Right lobe of liver (tissue), 6 donors: ENCODE measurements around the gene ZNF761. TPM values are rescaled to one million over a fixed set of nuclear protein-coding genes. Genes with fewer than 3 reads are reported as not detected.
"Not testable (repeated sequence)": the region's sequence is repeated elsewhere in the genome, so short reads cannot be mapped to it uniquely, and the experiment has no call there.

Experiments
- ATAC-seq, 4 donors: fragments of 200-7000 bp; cut with Tn5 transposase; one replicate each; pipeline ENCODE4 v1.9.1; 2020; ENCODE audit warnings: mild to moderate bottlenecking in 4 of 4, moderate library complexity in 4 of 4
- DNase-seq, 3 donors: peaks; one replicate each; pipeline ENCODE4 v3.0.0-alpha.2; 2020
- H3K27ac ChIP-seq, 3 donors: fragments of 200-600 bp; one replicate each; pipeline ENCODE4 v1.8.0; 2022
- H3K27me3 ChIP-seq, 2 donors: fragments of 200-600 bp; one replicate each; pipeline ENCODE4 v1.8.0; 2022
- H3K36me3 ChIP-seq, 4 donors: fragments of 200-600 bp; sonication (generic) in 1 of 4; one replicate each; pipeline versions ENCODE4 v1.5.1 to v1.8.0; 2017 to 2022; ENCODE audit warnings: control low read depth in 1 of 4
- H3K4me1 ChIP-seq, 4 donors: fragments of 200-600 bp; sonication (generic) in 1 of 4; one replicate each; pipeline versions ENCODE4 v1.5.1 to v1.8.0; 2017 to 2022; ENCODE audit warnings: control low read depth in 1 of 4
- H3K4me3 ChIP-seq, 3 donors: fragments of 200-600 bp; one replicate each; pipeline ENCODE4 v1.8.0; 2022
- H3K9me3 ChIP-seq, 4 donors: fragments of 200-600 bp; sonication (generic) in 1 of 4; one replicate each; pipeline versions ENCODE4 v1.5.1 to v1.8.0; 2017 to 2022; ENCODE audit warnings: control low read depth in 1 of 4
- POLR2A ChIP-seq: fragments of 450-650 bp; IDR thresholded peaks from one replicate; pipeline ENCODE4 v1.6.1; 2017; ENCODE audit warnings: antibody characterized with exemption, mild to moderate bottlenecking
- WGBS: methylation state at CpG from one replicate; pipeline ENCODE4 v1.1.6; 2018; ENCODE audit warnings: low coverage, low lambda C conversion rate; ENCODE audit not compliant: insufficient coverage; ENCODE audit errors: missing lambda C conversion rate; 5-methylcytosine and 5-hydroxymethylcytosine counted together
- intact Hi-C, 2 donors: fragments of 100-400 bp; cut with DNase I; formaldehyde crosslinking; loops; one replicate each; pipeline versions ENCODE4 v1.11.2 to v1.14.1; 2022
- total RNA-seq, 6 experiments: library from RNA; depleted of rRNA in 2 of 6; stranded (reverse); fragments of >200 nt in 2 of 6; fragmentation: NEBNext Ultra II Directional in 3 of 6; extraction: Animal tissue kit (Norgen Biotek cat#: 25700) in 3 of 6; gene quantifications; one replicate each; pipeline versions ENCODE4 v1.1.0 to v1.2.4, GENCODE V29; 2016 to 2023
- TF ChIP-seq, protein P1 (sequence below), 4 donors: fragments of 200-600 bp in 3 of 4; fragments of 450-650 bp in 1 of 4; IDR thresholded peaks; one replicate each; pipeline versions ENCODE4 v1.5.1 to v1.8.0; 2016 to 2022; ENCODE audit warnings: antibody characterized with exemption in 4 of 4, mild to moderate bottlenecking in 2 of 4
- donor health status: DM: no; HTN: yes; CAD: no.
- donor health status: DM: no; HTN: no; CAD: no.
- donor health status: DM: no; HTN: no; CAD: no.
- donor health status: DM: no; HTN: yes; CAD: no.
- donor health status: DM: no; HTN: yes; CAD: no.

The ZNF761 gene
- total RNA-seq, 6 experiments from 2014 or later, result 2.6 to 4.2 (median 3.4) TPM

DNA sequence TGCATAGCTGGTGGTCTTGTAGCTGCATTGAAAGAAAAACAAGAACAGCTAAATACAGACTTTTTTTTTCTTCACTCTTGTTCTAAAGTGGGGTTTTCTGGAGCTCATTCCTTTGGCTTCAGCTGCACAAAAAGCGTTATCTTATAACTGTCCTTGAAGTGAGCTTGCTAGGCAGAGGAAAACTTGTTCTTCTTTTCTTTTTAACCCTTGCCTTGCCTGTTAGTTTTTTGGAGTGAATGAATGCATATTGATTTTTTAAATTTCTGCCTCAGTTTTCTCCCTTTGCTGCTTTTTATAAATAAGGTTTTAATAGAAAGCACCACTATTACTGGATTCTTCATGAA is 35.3 kb upstream of the ZNF761 start:
- no peaks in the 10 kb centered on the region for H3K27me3 ChIP-seq
- no peak overlapping the region for H3K4me3 ChIP-seq
- no peak for ATAC-seq
- DNase-seq, result no peak
- H3K9me3 ChIP-seq, result no peaks in the 10 kb centered on the region
- no peak overlapping the region for H3K27ac ChIP-seq
- TF ChIP-seq, protein P1, sequence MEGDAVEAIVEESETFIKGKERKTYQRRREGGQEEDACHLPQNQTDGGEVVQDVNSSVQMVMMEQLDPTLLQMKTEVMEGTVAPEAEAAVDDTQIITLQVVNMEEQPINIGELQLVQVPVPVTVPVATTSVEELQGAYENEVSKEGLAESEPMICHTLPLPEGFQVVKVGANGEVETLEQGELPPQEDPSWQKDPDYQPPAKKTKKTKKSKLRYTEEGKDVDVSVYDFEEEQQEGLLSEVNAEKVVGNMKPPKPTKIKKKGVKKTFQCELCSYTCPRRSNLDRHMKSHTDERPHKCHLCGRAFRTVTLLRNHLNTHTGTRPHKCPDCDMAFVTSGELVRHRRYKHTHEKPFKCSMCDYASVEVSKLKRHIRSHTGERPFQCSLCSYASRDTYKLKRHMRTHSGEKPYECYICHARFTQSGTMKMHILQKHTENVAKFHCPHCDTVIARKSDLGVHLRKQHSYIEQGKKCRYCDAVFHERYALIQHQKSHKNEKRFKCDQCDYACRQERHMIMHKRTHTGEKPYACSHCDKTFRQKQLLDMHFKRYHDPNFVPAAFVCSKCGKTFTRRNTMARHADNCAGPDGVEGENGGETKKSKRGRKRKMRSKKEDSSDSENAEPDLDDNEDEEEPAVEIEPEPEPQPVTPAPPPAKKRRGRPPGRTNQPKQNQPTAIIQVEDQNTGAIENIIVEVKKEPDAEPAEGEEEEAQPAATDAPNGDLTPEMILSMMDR (IDR thresholded peaks at IDR 0.05), result no peak
- no peak for TF ChIP-seq POLR2A
- WGBS, result 53% methylated on average over 1 of the region's 1 CpG
- H3K36me3 ChIP-seq, result peaks cover 0 to 13% (median 1%) of the 10 kb centered on the region in 4 donors
- peaks cover 0 to 7% (median 2%) of the 10 kb centered on the region in 4 donors for H3K4me1 ChIP-seq
- intact Hi-C loops, result no loop called here

DNA sequence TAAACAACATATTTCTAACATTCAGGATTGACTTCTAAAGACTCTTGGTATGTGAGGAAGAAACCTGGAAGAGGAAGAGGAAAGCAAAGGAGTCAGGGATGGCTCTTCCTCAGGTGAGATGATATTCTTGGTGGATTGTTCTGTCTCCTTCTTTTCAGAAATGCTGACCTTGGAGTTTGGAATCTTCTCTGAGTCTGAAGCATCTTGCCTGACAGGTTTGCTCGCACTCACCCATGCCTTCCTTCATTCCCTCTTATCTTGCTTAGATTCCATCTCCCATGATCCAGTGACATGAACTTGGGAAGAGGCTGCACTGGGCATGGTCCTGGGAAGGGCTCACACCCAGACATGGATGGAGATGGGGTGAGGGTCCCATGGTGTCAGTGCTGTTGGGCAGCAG is 33.9 kb upstream of the ZNF761 start:
- H3K4me3 ChIP-seq, H3K27me3 ChIP-seq, intact Hi-C loops, H3K27ac ChIP-seq, DNase-seq, H3K4me1 ChIP-seq, H3K9me3 ChIP-seq, ATAC-seq: not testable (repeated sequence)
- WGBS, result 100% methylated on average over 1 of the region's 1 CpG
- peaks cover 0 to 20% (median 6%) of the 10 kb centered on the region in 4 donors for H3K36me3 ChIP-seq

DNA sequence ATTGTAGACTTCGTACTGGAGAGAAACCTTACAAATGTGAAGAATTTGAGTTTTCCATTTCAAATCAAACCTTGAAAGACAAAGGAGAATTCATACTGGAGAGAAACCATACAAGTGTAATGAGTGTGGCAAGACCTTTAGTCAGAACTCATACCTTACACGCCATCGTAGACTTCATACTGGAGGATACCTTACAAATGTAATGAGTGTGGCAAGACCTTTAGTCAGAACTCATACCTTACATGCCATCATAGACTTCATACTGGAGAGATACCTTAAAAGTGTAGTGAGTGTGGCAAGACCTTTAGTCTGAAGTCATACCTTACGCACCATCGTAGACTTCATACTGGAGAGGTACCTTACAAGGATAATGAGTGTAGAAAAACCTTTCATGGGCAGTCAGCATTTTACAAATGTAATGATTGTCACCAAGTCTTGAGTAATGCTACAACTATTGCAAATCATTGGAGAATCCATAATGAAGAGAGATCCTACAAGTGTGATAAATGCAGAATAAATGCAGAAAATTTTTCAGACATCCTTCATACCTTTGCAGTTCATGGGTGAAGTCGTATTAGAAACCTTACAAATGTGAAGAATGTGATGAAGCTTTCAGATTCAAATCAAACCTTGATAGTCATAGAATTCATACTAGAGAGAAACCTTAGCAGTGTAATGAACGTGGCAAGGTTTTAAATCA is 22.1 kb upstream of the ZNF761 start:
- Histone ChIP-seq H3K9me3 (peaks cover 0 to 49% (median 22%) of the 10 kb centered on the region in 4 donors), H3K27me3 (no peaks in the 10 kb centered on the region), H3K27ac (no peak overlapping the region), H3K36me3 (peaks cover 0 to 21% (median 10%) of the 10 kb centered on the region in 4 donors), H3K4me1 (no peaks in the 10 kb centered on the region), H3K4me3 (no peak overlapping the region)
- WGBS, result 82% methylated on average over 7 of the region's 7 CpGs
- DNase-seq (no peak), ATAC-seq (no peak)
- intact Hi-C loops, result no loop called here
- TF ChIP-seq, protein P1 (IDR thresholded peaks at IDR 0.05), result no peak
- TF ChIP-seq POLR2A, result no peak

DNA sequence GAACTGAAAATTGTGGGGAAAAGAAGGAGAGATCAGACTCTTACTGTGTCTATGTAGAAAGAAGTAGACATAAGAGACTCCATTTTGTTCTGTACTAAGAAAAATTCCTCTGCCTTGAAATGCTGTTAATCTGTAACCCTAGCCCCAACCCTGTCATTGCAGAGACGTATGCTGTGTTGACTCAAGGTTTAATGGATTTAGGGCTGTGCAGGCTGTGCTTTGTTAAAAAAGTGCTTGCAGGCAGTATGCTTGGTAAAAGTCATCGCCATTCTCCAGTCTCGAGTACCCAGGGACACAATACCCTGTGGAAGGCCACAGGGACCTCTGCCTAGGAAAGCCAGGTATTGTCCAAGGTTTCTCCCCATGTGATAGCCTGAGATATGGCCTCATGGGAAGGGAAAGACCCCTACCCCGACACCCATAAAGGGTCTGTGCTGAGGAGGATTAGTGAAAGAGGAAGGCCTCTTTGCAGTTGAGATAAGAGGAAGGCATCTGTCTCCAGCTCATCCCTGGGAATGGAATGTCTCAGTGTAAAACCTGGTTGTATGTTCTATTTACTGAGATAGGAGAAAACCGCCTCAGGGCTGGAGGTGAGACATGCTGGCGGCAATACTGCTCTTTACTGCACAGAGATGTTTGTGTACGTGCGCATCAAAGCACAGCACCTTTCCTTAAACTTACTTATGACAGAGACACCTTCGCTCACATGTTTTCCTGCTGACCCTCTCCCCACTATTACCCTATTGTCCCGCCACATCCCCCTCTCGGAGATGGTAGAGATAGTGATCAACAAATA is 11.1 kb upstream of the ZNF761 start:
- DNase-seq, result not testable (repeated sequence)

DNA sequence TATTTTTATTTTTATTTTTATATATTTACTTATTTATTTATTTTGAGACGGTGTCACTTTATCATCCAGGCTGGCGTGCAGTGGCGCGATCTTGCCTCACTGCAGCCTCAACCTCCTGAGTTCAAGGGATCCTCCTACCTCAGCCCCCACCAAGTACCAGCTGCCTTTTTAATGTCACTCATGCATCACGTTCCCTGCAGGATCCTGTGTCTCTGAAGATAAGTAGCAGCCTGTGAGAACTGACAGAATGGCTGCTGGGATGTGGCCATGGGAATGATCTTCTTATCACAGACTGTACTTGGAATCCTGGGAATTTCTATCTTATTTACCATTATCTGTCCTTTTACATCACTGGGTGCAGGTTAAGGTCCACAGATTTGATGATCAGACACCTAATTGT is 9.2 kb upstream of the ZNF761 start:
- intact Hi-C loops, result no loop called here
- Histone ChIP-seq H3K36me3 (no peaks in the 10 kb centered on the region), H3K27me3 (no peaks in the 10 kb centered on the region), H3K4me1 (no peaks in the 10 kb centered on the region), H3K27ac (no peak overlapping the region), H3K4me3 (no peak overlapping the region), H3K9me3 (peaks cover 0 to 16% (median 0%) of the 10 kb centered on the region in 4 donors)
- no peak for ATAC-seq
- TF ChIP-seq, protein P1 (IDR thresholded peaks at IDR 0.05), result no peak
- TF ChIP-seq POLR2A, result no peak
- no peak for DNase-seq
- WGBS, result 82% methylated on average over 5 of the region's 5 CpGs

More for the DNA sequence above, 11.1 kb upstream of the ZNF761 start:
- H3K27ac ChIP-seq, H3K4me1 ChIP-seq, H3K36me3 ChIP-seq, intact Hi-C loops, H3K4me3 ChIP-seq, H3K27me3 ChIP-seq, ATAC-seq: not testable (repeated sequence)
- 54% methylated on average over 7 of the region's 11 CpGs for WGBS
- peaks cover 0 to 16% (median 0%) of the 10 kb centered on the region in 4 donors for H3K9me3 ChIP-seq

DNA sequence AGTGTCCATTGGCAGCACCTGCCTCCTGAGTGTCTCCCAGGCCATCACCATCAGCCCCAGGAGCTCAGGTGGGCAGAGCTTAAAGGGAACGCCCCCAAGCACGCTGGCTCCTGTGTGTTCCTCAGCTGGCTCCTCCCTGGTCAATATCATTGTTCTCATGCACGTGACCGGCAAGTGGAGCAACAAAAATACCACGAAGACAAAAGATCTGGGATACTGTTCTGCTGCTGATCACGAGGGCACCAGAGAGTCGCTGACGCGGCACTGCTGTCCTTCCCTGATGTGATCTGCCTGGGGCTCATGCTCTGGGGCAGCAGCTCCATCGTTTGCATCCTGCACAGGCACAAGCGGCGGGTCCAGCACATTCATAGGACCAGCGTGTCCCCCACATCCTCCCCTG is 8.7 kb upstream of the ZNF761 start:
- H3K4me1 ChIP-seq, H3K27ac ChIP-seq, DNase-seq, H3K4me3 ChIP-seq, H3K27me3 ChIP-seq, H3K36me3 ChIP-seq, intact Hi-C loops: not testable (repeated sequence)
- H3K9me3 ChIP-seq, result peaks cover 0 to 14% (median 0%) of the 10 kb centered on the region in 4 donors
- 20% methylated on average over 1 of the region's 13 CpGs for WGBS
- peak; percentile 48 to 70 (median 63) for ATAC-seq

DNA sequence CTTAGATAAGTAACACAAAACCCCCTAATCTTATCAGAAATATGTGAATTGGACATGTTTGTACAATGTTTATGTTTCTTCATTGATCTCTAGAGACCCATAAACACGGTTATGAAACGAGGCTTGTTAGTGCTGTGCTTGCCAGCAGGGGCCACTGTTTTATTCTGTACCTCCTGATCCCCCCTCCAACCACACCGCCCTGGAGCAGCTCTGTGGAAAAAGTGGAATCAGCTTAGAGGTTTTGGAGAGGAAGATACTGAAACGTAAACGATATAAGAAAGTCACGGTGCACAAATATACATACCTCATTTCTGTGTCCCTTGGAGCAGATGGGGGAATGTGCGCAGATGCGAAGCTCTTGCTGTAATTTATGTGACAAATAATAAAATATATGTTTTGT is 8.1 kb upstream of the ZNF761 start:
- ATAC-seq, result peak; percentile 46 to 71 (median 61)
- not testable (repeated sequence) for H3K4me3 ChIP-seq
- WGBS, result 61% methylated on average over 7 of the region's 8 CpGs

More for the DNA sequence above, 8.1 kb upstream of the ZNF761 start:
- H3K4me1 ChIP-seq, H3K36me3 ChIP-seq, intact Hi-C loops, H3K27me3 ChIP-seq, H3K27ac ChIP-seq, DNase-seq: not testable (repeated sequence)
- H3K9me3 ChIP-seq, result peaks cover 0 to 11% (median 0%) of the 10 kb centered on the region in 4 donors
